GM12878 (cell line): ENCODE measurements around the gene ATP2A2. TPM values are rescaled to one million over a fixed set of nuclear protein-coding genes. Genes with fewer than 3 reads are reported as not detected.

Experiments
- ATAC-seq: fragments of 200-7000 bp; cut with Tn5 transposase; 3 replicates; pipeline ENCODE4 v1.9.1; 2020; ENCODE audit warnings: mild to moderate bottlenecking, moderate library complexity
- BruUV-seq: library from RNA; stranded (reverse); fragments of 400-500 nt; replicated peaks from 2 replicates; lab custom pipeline; 2021; lab: Mats Ljungman, UMichigan
- CTCF ChIA-PET: fragments of 300-600 bp; sonication (Branson Sonifier 250); formaldehyde crosslinking; extraction: SDS; loops from one replicate; lab custom pipeline; 2021; ENCODE audit warnings: inconsistent platforms; lab: Yijun Ruan, JAX
- POLR2A ChIA-PET: fragments of 350-600 bp; formaldehyde crosslinking; extraction: SDS; loops from one replicate; lab custom pipeline; 2021; ENCODE audit warnings: inconsistent platforms; lab: Charles Lee
- RAD21 ChIA-PET: fragments of 300-600 bp; sonication (Branson Sonifier 250); formaldehyde crosslinking; loops from one replicate; lab custom pipeline; 2023; ENCODE audit warnings: antibody characterized with exemption; ENCODE audit not compliant: unreplicated experiment; lab: Charles Lee
- SMC1A ChIA-PET: fragments of 300-600 bp; sonication (Branson Sonifier 250); formaldehyde crosslinking; loops from one replicate; lab custom pipeline; 2023; ENCODE audit not compliant: unreplicated experiment, uncharacterized antibody; lab: Charles Lee
- DNase-seq: peaks from one replicate; pipeline ENCODE4 v3.0.0-alpha.2; 2011; ENCODE audit warnings: low read depth, low spot score
- FAIRE-seq: peaks from 3 replicates; lab custom pipeline; 2011; peaks lifted over from hg19 to GRCh38; lab: Jason Lieb, UNC
- H2AFZ ChIP-seq: 2 replicates; pipeline ENCODE4 v1.6.0; 2011; ENCODE audit warnings: low read depth, low read length, control low read depth; ENCODE audit not compliant: control insufficient read depth
- H3K27ac ChIP-seq: 2 replicates; pipeline ENCODE4 v1.5.1; 2011; ENCODE audit warnings: control low read depth; ENCODE audit not compliant: control insufficient read depth, insufficient read depth
- H3K27me3 ChIP-seq, 2 experiments: replicated peaks in 1 of 2; 2 replicates each; pipeline versions ENCODE4 v1.6.0 to v1.6.1; 2011; ENCODE audit warnings: low read length in 1 of 2; ENCODE audit not compliant: control insufficient read depth in 2 of 2, insufficient read depth in 2 of 2
- H3K36me3 ChIP-seq, 2 experiments: 2 replicates each; pipeline ENCODE4 v1.5.1; 2011; ENCODE audit warnings: low read length in 1 of 2; ENCODE audit not compliant: control insufficient read depth in 2 of 2, insufficient read depth in 2 of 2
- H3K4me1 ChIP-seq: 2 replicates; pipeline ENCODE4 v1.6.1; 2011; ENCODE audit warnings: mild to moderate bottlenecking, low read length, moderate library complexity, mixed read lengths; ENCODE audit not compliant: control insufficient read depth, insufficient read depth
- H3K4me2 ChIP-seq: 2 replicates; pipeline ENCODE4 v1.6.0; 2011; ENCODE audit warnings: control low read depth; ENCODE audit not compliant: control insufficient read depth, insufficient read depth
- H3K4me3 ChIP-seq: fragments of 200-600 bp; sonication (generic); 2 replicates; pipeline ENCODE4 v1.5.1; 2016
- H3K79me2 ChIP-seq: 2 replicates; pipeline ENCODE4 v1.6.0; 2011; ENCODE audit warnings: low read length; ENCODE audit not compliant: control insufficient read depth, insufficient read depth
- H3K9ac ChIP-seq: 2 replicates; pipeline ENCODE4 v1.8.0; 2011; ENCODE audit warnings: low read length, control low read depth, mixed read lengths; ENCODE audit not compliant: control insufficient read depth, insufficient read depth
- H3K9me3 ChIP-seq: replicated peaks from 3 replicates; pipeline ENCODE4 v1.5.1; 2011; ENCODE audit warnings: mild to moderate bottlenecking, low read length; ENCODE audit not compliant: control insufficient read depth, insufficient read depth
- H4K20me1 ChIP-seq: 2 replicates; pipeline ENCODE4 v1.6.0; 2011; ENCODE audit not compliant: control insufficient read depth, insufficient read depth
- CREM ChIP-seq: IDR thresholded peaks from 2 replicates; pipeline ENCODE4 v1.6.1; 2014; ENCODE audit warnings: antibody characterized with exemption, low read depth
- FOS ChIP-seq: IDR thresholded peaks from 3 replicates; pipeline ENCODE4 v1.6.1; 2011; ENCODE audit warnings: borderline replicate concordance; ENCODE audit not compliant: insufficient read length; ENCODE audit errors: extremely low read depth
- GABPA ChIP-seq: IDR thresholded peaks from 2 replicates; pipeline ENCODE4 v1.6.1; 2014; ENCODE audit warnings: antibody characterized with exemption, low read depth, mild to moderate bottlenecking, inconsistent platforms
- GATAD2B ChIP-seq: fragments of 450-650 bp; conservative IDR thresholded peaks from 2 replicates; pipeline ENCODE4 v1.6.1; 2017; ENCODE audit warnings: low read depth, mild to moderate bottlenecking, moderate library complexity
- HCFC1 ChIP-seq: fragments of 150-350 bp; IDR thresholded peaks from 2 replicates; pipeline ENCODE4 v1.6.1; 2014; ENCODE audit warnings: low read length
- MEF2B ChIP-seq: fragments of 450-650 bp; IDR thresholded peaks from 2 replicates; pipeline ENCODE4 v1.6.1; 2018; ENCODE audit warnings: mild to moderate bottlenecking, moderate library complexity; ENCODE audit not compliant: partially characterized antibody, poor library complexity, severe bottlenecking
- NBN ChIP-seq: fragments of 450-650 bp; IDR thresholded peaks from 2 replicates; pipeline ENCODE4 v1.6.1; 2016
- PML ChIP-seq: IDR thresholded peaks from 2 replicates; pipeline ENCODE4 v1.6.1; 2012; ENCODE audit warnings: low read length, inconsistent platforms
- SUZ12 ChIP-seq: fragments of 200-600 bp; sonication (generic); IDR thresholded peaks from one replicate; pipeline ENCODE4 v1.6.1; 2018; ENCODE audit warnings: antibody characterized with exemption, mild to moderate bottlenecking; ENCODE audit not compliant: unreplicated experiment
- TBL1XR1 ChIP-seq: IDR thresholded peaks from 2 replicates; pipeline ENCODE4 v1.6.1; 2012; ENCODE audit warnings: low read depth, low read length, improper control_type of control experiment
- TCF7 ChIP-seq: IDR thresholded peaks from 2 replicates; pipeline ENCODE4 v1.6.1; 2014; ENCODE audit warnings: antibody characterized with exemption, borderline replicate concordance
- WRNIP1 ChIP-seq: IDR thresholded peaks from 2 replicates; pipeline ENCODE4 v1.6.1; 2011; ENCODE audit warnings: low read depth, low read length, improper control_type of control experiment, borderline replicate concordance
- ZNF217 ChIP-seq: fragments of 450-650 bp; IDR thresholded peaks from 2 replicates; pipeline ENCODE4 v1.6.1; 2017; ENCODE audit warnings: antibody characterized with exemption, mild to moderate bottlenecking
- WGBS: methylation state at CpG from one replicate; pipeline ENCODE4 v1.1.6; 2016; ENCODE audit warnings: low lambda C conversion rate; ENCODE audit not compliant: insufficient replicate concordance, insufficient coverage; ENCODE audit errors: missing lambda C conversion rate; 5-methylcytosine and 5-hydroxymethylcytosine counted together
- in situ Hi-C: fragments of 300-500 bp; cut with MboI; formaldehyde crosslinking; loops from 9 replicates; pipeline ENCODE4 v1.14.3; 2018; ENCODE audit warnings: mixed read lengths
- intact Hi-C: fragments of 100-400 bp; cut with micrococcal nuclease; formaldehyde crosslinking; loops from one replicate; pipeline ENCODE4 v1.14.2; 2022; ENCODE audit not compliant: unreplicated experiment
- polyA plus RNA-seq, 11 experiments: library from polyadenylated mRNA; depleted of rRNA in 4 of 11; unstranded in 6 of 11; stranded (reverse) in 5 of 11; fragments of >200 nt; fragmentation: Nextera tagmentation in 4 of 11; fragmentation: Illumina TruSeq in 1 of 11; extraction: Ambion mirVana in 4 of 11; extraction: Trizol in 1 of 11; gene quantifications; 1 replicate in 1 of 11; 2 replicates in 10 of 11; pipeline versions ENCODE4 v1.2.1 to v1.2.3, GENCODE V29; 2011 to 2016; ENCODE audit warnings: inconsistent platforms in 2 of 11, missing spikeins in 2 of 11, low read depth in 1 of 11
- total RNA-seq, 4 experiments: library from RNA; depleted of rRNA in 3 of 4; stranded (reverse); fragments of >200 nt in 3 of 4; fragmentation: Illumina TruSeq in 1 of 4; extraction: Trizol in 1 of 4; gene quantifications; 2 replicates each; pipeline versions ENCODE4 v1.2.1 to v1.2.3, GENCODE V29; 2013 to 2021
- TF ChIP-seq, protein P1 (sequence below): fragments of 450-650 bp; formaldehyde crosslinking; IDR thresholded peaks from 2 replicates; pipeline ENCODE4 v1.4.0; 2020; ENCODE audit warnings: mild to moderate bottlenecking, moderate library complexity
- TF ChIP-seq, protein P2 (sequence below): fragments of 450-650 bp; IDR thresholded peaks from 2 replicates; pipeline ENCODE4 v1.6.1; 2017; ENCODE audit warnings: low read depth, mild to moderate bottlenecking, moderate library complexity
- TF ChIP-seq, protein P3 (sequence below): IDR thresholded peaks from 2 replicates; pipeline ENCODE4 v1.6.1; 2012; ENCODE audit warnings: low read depth, low read length, improper control_type of control experiment

ATP2A2 gene
- total and polyA plus RNA-seq, 10 of the 15 experiments (the other 5 are each of a cell fraction or from before 2014, with no cell fraction given), result 3.7 to 133 (median 34.4) TPM

DNA sequence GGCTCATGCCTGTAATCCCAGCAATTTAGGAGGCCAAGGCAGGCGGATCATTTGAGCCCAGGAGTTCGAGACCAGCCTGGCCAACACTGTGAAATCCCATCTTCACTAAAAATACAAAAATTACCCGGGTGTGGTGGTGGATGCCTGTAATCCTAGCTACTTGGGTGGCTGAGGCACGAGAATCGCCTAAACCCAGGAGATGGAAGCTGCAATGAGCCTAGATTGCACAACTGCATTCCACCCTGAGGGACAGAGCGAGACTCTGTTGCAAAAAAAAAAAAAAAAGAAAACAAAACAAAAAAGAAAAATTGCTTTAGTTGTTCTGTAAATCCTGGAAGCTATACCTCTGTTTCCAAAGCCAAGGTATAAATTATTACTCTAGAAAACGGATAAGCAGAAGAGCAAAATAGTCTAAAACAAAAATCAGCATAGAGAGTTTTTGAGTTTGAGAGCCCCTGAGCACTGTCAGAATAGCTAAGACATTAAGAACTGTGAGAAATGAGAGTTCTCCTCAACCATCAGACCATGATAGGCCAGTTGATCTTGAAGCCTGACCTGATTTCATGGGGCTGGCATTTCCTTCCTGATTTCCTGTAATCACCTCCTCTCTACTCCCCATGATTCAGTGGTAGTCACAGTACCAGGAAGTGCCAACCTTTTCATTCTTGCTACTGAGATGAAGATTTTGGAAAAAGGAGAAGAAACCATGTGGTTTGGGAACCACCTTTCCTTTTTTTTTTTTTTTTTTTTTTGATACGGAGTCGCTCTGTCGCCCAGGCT is 31.7 kb downstream of the ATP2A2 start:
- H3K4me3 ChIP-seq, result no peak overlapping the region
- no TSS peak for BruUV-seq
- TF ChIP-seq ZNF217 (no peak), TBL1XR1 (no peak), TCF7 (no peak), NBN (no peak), MEF2B (no peak), WRNIP1 (no peak), CREM (no peak), FOS (no peak), HCFC1 (no peak), GABPA (no peak), SUZ12 (no peak), GATAD2B (no peak), PML (no peak)
- TF ChIP-seq, protein P1, sequence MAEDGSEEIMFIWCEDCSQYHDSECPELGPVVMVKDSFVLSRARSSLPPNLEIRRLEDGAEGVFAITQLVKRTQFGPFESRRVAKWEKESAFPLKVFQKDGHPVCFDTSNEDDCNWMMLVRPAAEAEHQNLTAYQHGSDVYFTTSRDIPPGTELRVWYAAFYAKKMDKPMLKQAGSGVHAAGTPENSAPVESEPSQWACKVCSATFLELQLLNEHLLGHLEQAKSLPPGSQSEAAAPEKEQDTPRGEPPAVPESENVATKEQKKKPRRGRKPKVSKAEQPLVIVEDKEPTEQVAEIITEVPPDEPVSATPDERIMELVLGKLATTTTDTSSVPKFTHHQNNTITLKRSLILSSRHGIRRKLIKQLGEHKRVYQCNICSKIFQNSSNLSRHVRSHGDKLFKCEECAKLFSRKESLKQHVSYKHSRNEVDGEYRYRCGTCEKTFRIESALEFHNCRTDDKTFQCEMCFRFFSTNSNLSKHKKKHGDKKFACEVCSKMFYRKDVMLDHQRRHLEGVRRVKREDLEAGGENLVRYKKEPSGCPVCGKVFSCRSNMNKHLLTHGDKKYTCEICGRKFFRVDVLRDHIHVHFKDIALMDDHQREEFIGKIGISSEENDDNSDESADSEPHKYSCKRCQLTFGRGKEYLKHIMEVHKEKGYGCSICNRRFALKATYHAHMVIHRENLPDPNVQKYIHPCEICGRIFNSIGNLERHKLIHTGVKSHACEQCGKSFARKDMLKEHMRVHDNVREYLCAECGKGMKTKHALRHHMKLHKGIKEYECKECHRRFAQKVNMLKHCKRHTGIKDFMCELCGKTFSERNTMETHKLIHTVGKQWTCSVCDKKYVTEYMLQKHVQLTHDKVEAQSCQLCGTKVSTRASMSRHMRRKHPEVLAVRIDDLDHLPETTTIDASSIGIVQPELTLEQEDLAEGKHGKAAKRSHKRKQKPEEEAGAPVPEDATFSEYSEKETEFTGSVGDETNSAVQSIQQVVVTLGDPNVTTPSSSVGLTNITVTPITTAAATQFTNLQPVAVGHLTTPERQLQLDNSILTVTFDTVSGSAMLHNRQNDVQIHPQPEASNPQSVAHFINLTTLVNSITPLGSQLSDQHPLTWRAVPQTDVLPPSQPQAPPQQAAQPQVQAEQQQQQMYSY (CRISPR knock-in tag), result no peak
- TF ChIP-seq, protein P2, sequence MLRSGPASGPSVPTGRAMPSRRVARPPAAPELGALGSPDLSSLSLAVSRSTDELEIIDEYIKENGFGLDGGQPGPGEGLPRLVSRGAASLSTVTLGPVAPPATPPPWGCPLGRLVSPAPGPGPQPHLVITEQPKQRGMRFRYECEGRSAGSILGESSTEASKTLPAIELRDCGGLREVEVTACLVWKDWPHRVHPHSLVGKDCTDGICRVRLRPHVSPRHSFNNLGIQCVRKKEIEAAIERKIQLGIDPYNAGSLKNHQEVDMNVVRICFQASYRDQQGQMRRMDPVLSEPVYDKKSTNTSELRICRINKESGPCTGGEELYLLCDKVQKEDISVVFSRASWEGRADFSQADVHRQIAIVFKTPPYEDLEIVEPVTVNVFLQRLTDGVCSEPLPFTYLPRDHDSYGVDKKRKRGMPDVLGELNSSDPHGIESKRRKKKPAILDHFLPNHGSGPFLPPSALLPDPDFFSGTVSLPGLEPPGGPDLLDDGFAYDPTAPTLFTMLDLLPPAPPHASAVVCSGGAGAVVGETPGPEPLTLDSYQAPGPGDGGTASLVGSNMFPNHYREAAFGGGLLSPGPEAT, result no peak
- TF ChIP-seq, protein P3, sequence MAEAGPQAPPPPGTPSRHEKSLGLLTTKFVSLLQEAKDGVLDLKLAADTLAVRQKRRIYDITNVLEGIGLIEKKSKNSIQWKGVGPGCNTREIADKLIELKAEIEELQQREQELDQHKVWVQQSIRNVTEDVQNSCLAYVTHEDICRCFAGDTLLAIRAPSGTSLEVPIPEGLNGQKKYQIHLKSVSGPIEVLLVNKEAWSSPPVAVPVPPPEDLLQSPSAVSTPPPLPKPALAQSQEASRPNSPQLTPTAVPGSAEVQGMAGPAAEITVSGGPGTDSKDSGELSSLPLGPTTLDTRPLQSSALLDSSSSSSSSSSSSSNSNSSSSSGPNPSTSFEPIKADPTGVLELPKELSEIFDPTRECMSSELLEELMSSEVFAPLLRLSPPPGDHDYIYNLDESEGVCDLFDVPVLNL, result no peak

More for the DNA sequence above, 31.7 kb downstream of the ATP2A2 start:
- H3K9ac ChIP-seq, result no peak overlapping the region
- ChIA-PET RAD21 (interaction anchor here (0.6 to 1.2 kb wide), 2 partner anchors 33 to 64 kb away, joined by 3 read pairs; no protein-coding TSS in a partner anchor), SMC1A (interaction anchor here (0.7 to 1.6 kb wide), 7 partner anchors 9 to 1476 kb away, joined by 3 to 5 read pairs (median 3); no protein-coding TSS in a partner anchor), CTCF (interaction anchor here (0.6 to 1.3 kb wide), 3 partner anchors 29 to 711 kb away, joined by 3 to 5 read pairs (median 3); no protein-coding TSS in a partner anchor), POLR2A (interaction anchor here (0.6 to 1.5 kb wide), 5 partner anchors 8 to 275 kb away, joined by 3 to 7 read pairs (median 5); no protein-coding TSS in a partner anchor)
- DNase-seq (no peak), FAIRE-seq (no peak), ATAC-seq (no peak)
- 84% methylated on average over 6 of the region's 10 CpGs for WGBS
- H3K27me3 ChIP-seq, result no peaks in the 10 kb centered on the region
- H3K79me2 ChIP-seq, result peaks cover 80% of the 10 kb centered on the region
- intact Hi-C loops, result no loop called here
- no peak overlapping the region for H2AFZ ChIP-seq
- peaks cover 5 to 34% of the 10 kb centered on the region in 2 experiments for H3K36me3 ChIP-seq
- H4K20me1 ChIP-seq, result no peaks in the 10 kb centered on the region; the same call in 1 of the 2 replicates
- H3K4me1 ChIP-seq, result peaks cover 10% of the 10 kb centered on the region
- no peak overlapping the region; the same call in 1 of the 2 replicates for H3K27ac ChIP-seq
- in situ Hi-C loops, result no loop called here
- H3K9me3 ChIP-seq, result no peaks in the 10 kb centered on the region
- H3K4me2 ChIP-seq, result no peak overlapping the region
